Muscle of leg (tissue), 11 donors: Measurements from ENCODE around the gene NCKAP5. TPM values are rescaled to one million over a fixed set of nuclear protein-coding genes. Genes with fewer than 3 reads are reported as not detected.

Experiments
- DNase-seq: peaks from one replicate; pipeline ENCODE4 v3.0.0; 2013
- H3K27ac ChIP-seq: one replicate; pipeline ENCODE4 v1.5.1; 2013; ENCODE audit warnings: mild to moderate bottlenecking, low read length, control low read depth
- H3K27me3 ChIP-seq: one replicate; pipeline ENCODE4 v1.6.1; 2013; ENCODE audit warnings: low read length; ENCODE audit not compliant: control insufficient read depth, insufficient read depth
- H3K36me3 ChIP-seq: one replicate; pipeline ENCODE4 v1.6.1; 2013; ENCODE audit warnings: low read length; ENCODE audit not compliant: control insufficient read depth, insufficient read depth
- H3K4me1 ChIP-seq: one replicate; pipeline ENCODE4 v1.6.1; 2013; ENCODE audit warnings: low read length; ENCODE audit not compliant: control insufficient read depth, insufficient read depth
- H3K4me3 ChIP-seq: one replicate; pipeline ENCODE4 v1.5.1; 2013; ENCODE audit warnings: low read length, control low read depth
- H3K9me3 ChIP-seq: replicated peaks from 2 replicates; pipeline ENCODE4 v1.6.1; 2013; ENCODE audit warnings: low read depth, low read length; ENCODE audit not compliant: control insufficient read depth
- WGBS: methylation state at CpG from one replicate; pipeline ENCODE4 v1.1.5; 2013; ENCODE audit warnings: missing lambda C conversion rate; ENCODE audit not compliant: insufficient coverage; 5-methylcytosine and 5-hydroxymethylcytosine counted together
- polyA plus RNA-seq, 8 donors: library from polyadenylated mRNA; unstranded; fragments of 120-200 nt; gene quantifications; one replicate each; pipeline versions ENCODE4 v1.2.1 to v1.2.3, GENCODE V29; 2013; ENCODE audit warnings: inconsistent platforms in 1 of 8, low replicate concordance in 1 of 8; ENCODE audit not compliant: insufficient read length in 8 of 8, insufficient read depth in 1 of 8
- total RNA-seq: library from RNA; stranded (reverse); fragments of 120-200 nt; gene quantifications from one replicate; pipeline ENCODE4 v1.2.4, GENCODE V29; 2013

NCKAP5 gene
- total and polyA plus RNA-seq, 9 donors = 3.7 to 8.9 (median 5.0) TPM

GRCh38 chr2:133576714-133577113, 8.5 kb upstream of the NCKAP5 start:
- Histone ChIP-seq H3K4me3 (no peak overlapping the region), H3K4me1 (peaks cover 15% of the 10 kb centered on the region), H3K36me3 (no peaks in the 10 kb centered on the region), H3K27ac (no peak overlapping the region), H3K9me3 (no peaks in the 10 kb centered on the region), H3K27me3 (peaks cover 2% of the 10 kb centered on the region)
- WGBS = no CpG with 5 or more reads among the region's 1 CpG
- DNase-seq = no peak

- Histone ChIP-seq H3K27me3 (peaks cover 2% of the 10 kb centered on the region), H3K27ac (no peak overlapping the region), H3K9me3 (no peaks in the 10 kb centered on the region), H3K36me3 (no peaks in the 10 kb centered on the region), H3K4me3 (no peak overlapping the region), H3K4me1 (peaks cover 6% of the 10 kb centered on the region)
- no peak for DNase-seq
- WGBS = 70% methylated on average over 1 of the region's 1 CpG
Measured at GRCh38 chr2:133574620-133575019, 6.4 kb upstream of the NCKAP5 start.

- Histone ChIP-seq H3K36me3 (no peaks in the 10 kb centered on the region), H3K27ac (no peak overlapping the region), H3K4me1 (peaks cover 4% of the 10 kb centered on the region), H3K27me3 (peaks cover 2% of the 10 kb centered on the region), H3K4me3 (no peak overlapping the region), H3K9me3 (no peaks in the 10 kb centered on the region)
- DNase-seq = no peak
- WGBS = 72% methylated on average over 3 of the region's 5 CpGs
Measured at GRCh38 chr2:133574186-133574585, 5.9 kb upstream of the NCKAP5 start.

- H3K9me3 ChIP-seq = no peaks in the 10 kb centered on the region
- no peak for DNase-seq
- H3K4me3 ChIP-seq = no peak overlapping the region
- peaks cover 2% of the 10 kb centered on the region for H3K27me3 ChIP-seq
- H3K4me1 ChIP-seq = peaks cover 4% of the 10 kb centered on the region
- no peak overlapping the region for H3K27ac ChIP-seq
- no peaks in the 10 kb centered on the region for H3K36me3 ChIP-seq
- 53% methylated on average over 2 of the region's 6 CpGs for WGBS
Measured at GRCh38 chr2:133573491-133574162, 5.4 kb upstream of the NCKAP5 start.

GRCh38 chr2:133571249-133571648, 3.0 kb upstream of the NCKAP5 start:
- no peaks in the 10 kb centered on the region for H3K9me3 ChIP-seq
- peaks cover 12% of the 10 kb centered on the region for H3K4me1 ChIP-seq
- H3K27me3 ChIP-seq = peaks cover 2% of the 10 kb centered on the region
- no peak for DNase-seq
- WGBS = no CpG with 5 or more reads among the region's 6 CpGs
- no peak overlapping the region for H3K4me3 ChIP-seq
- H3K36me3 ChIP-seq = no peaks in the 10 kb centered on the region
- no peak overlapping the region for H3K27ac ChIP-seq

- Histone ChIP-seq H3K4me1 (peaks cover 12% of the 10 kb centered on the region), H3K36me3 (no peaks in the 10 kb centered on the region), H3K27ac (no peak overlapping the region), H3K27me3 (peaks cover 2% of the 10 kb centered on the region), H3K4me3 (no peak overlapping the region), H3K9me3 (no peaks in the 10 kb centered on the region)
- 94% methylated on average over 4 of the region's 5 CpGs for WGBS
- no peak for DNase-seq
Measured at GRCh38 chr2:133570542-133570941, 2.3 kb upstream of the NCKAP5 start.

GRCh38 chr2:133569286-133569830, 1.1 kb upstream of the NCKAP5 start:
- H3K4me1 ChIP-seq = peaks cover 8% of the 10 kb centered on the region
- no peak overlapping the region for H3K4me3 ChIP-seq
- no peaks in the 10 kb centered on the region for H3K9me3 ChIP-seq
- H3K27ac ChIP-seq = no peak overlapping the region
- no peak for DNase-seq
- H3K27me3 ChIP-seq = peaks cover 2% of the 10 kb centered on the region
- no peaks in the 10 kb centered on the region for H3K36me3 ChIP-seq
- no CpG with 5 or more reads among the region's 4 CpGs for WGBS

- H3K27me3 ChIP-seq = no peaks in the 10 kb centered on the region
- WGBS = no CpG with 5 or more reads among the region's 5 CpGs
- no peaks in the 10 kb centered on the region for H3K36me3 ChIP-seq
- peaks cover 8% of the 10 kb centered on the region for H3K4me1 ChIP-seq
- DNase-seq = no peak
- peak overlapping the region; percentile 75 for H3K27ac ChIP-seq
- H3K9me3 ChIP-seq = no peaks in the 10 kb centered on the region
- H3K4me3 ChIP-seq = peak overlapping the region; percentile 36
Measured at GRCh38 chr2:133568598-133568997, 335 bp upstream of the NCKAP5 start.

GRCh38 chr2:133562558-133562957, 5.7 kb downstream of the NCKAP5 start:
- H3K36me3 ChIP-seq = no peaks in the 10 kb centered on the region
- WGBS = 50% methylated on average over 1 of the region's 4 CpGs
- H3K9me3 ChIP-seq = no peaks in the 10 kb centered on the region
- H3K4me3 ChIP-seq = no peak overlapping the region
- H3K27ac ChIP-seq = no peak overlapping the region
- peaks cover 4% of the 10 kb centered on the region for H3K4me1 ChIP-seq
- DNase-seq = no peak
- H3K27me3 ChIP-seq = no peaks in the 10 kb centered on the region

GRCh38 chr2:133561045-133561852, 7.0 kb downstream of the NCKAP5 start:
- peak; percentile 90 for DNase-seq
- Histone ChIP-seq H3K27ac (no peak overlapping the region), H3K27me3 (no peaks in the 10 kb centered on the region), H3K4me1 (no peaks in the 10 kb centered on the region), H3K36me3 (no peaks in the 10 kb centered on the region), H3K9me3 (no peaks in the 10 kb centered on the region), H3K4me3 (no peak overlapping the region)
- WGBS = no CpG with 5 or more reads among the region's 3 CpGs
